ENCODE measurements around the gene TMC8.
"Not testable (repeated sequence)": the region's sequence is repeated elsewhere in the genome, so short reads cannot be mapped to it uniquely, and the experiment has no call there.

TMC8 gene

GRCh38 chr17:78163881-78164747, 33.5 kb downstream of the TMC8 start:
- no peak for DNase-seq

GRCh38 chr17:78164748-78165607, 34.4 kb downstream of the TMC8 start:
- DNase-seq = no peak

GRCh38 chr17:78166416-78166815, 35.8 kb downstream of the TMC8 start:
- DNase-seq = no peak

GRCh38 chr17:78168242-78168902, 37.8 kb downstream of the TMC8 start, which contains the start of gene SYNGR2:
SYNGR2 (plus strand) TSS chr17:78168581; CDS start chr17:78168617, 36 bp downstream.
- DNase-seq = peak; percentile 87

DNA sequence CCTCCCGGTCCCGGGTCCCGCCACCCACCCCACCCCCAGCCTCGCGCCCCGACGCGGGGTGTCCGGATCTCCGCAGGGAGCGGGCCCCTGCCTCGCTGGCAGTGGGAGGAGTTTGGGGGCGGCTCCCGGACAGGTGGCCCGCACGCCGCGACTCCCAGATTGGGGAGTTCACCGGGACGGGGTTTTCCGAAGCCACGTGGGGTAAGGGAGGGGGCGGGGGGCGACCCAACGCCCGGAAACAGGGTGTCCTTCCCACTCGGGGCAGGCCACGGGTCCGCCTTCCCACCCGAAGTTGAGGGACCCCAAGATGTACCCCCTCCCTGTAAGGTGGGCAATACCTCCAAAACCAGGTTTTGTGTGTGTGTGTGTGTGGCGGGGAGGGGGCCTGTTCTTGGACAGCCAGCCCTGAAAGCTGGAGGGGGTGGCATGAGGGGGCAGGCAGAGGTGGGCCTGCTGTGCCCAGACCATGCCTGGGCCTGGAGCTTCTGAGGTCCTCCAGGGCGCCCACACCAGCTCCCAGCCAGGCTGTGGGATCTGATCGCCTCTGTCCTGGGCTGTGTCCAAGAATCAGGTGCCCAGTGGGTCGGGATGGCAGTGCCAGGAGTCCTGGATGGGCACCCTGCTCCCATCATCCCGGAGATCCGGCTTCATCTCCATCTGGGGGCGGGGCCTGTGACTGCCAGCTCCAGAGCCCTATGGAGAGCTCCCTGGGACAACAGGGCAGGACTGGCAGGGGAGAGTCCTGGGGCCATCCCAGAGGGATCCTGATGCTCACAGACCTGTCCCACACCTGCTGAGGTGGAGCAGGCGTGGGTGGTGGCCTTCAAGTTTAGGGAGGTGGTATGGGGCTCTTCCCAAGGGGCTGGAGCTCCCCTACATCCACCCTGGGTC, 38.6 kb downstream of the TMC8 start:
- DNase-seq = peak; percentile 72

DNA sequence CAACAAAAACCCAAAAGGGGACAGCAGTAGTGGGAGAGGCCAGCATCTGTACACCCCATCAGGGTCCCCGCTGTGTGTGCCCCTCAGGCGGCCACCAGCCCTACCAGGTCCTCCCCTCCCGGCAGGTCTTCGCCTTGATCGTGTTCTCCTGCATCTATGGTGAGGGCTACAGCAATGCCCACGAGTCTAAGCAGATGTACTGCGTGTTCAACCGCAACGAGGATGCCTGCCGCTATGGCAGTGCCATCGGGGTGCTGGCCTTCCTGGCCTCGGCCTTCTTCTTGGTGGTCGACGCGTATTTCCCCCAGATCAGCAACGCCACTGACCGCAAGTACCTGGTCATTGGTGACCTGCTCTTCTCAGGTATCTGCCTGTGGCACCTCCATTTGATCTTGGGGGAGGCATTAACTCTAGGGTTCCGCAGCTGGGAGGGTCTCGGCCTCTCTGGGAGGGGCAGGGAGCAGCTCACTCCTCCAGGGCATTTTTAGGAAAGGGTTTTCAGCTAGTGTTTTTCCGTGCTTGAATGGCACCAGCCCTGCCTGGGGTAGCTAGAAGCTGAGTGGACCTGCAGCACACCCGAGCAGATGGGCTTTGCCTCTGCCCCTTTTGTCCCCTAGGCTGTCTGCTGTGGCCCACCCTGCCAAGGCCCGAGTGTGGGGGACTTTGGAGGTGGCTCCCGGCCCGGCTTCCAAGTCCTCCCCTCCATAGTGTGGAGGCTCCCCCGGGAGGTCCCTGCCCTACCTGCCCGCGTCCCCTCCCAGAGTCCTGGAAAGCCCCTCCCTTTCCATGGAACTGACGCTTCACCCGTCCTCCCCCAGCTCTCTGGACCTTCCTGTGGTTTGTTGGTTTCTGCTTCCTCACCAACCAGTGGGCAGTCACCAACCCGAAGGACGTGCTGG, 40.4 kb downstream of the TMC8 start:
- no peak for DNase-seq

GRCh38 chr17:78171591-78172248, 41.1 kb downstream of the TMC8 start:
- not testable (repeated sequence) for DNase-seq

- peak; percentile 66 for DNase-seq
Observed at GRCh38 chr17:78172249-78173051, 41.9 kb downstream of the TMC8 start.

DNA sequence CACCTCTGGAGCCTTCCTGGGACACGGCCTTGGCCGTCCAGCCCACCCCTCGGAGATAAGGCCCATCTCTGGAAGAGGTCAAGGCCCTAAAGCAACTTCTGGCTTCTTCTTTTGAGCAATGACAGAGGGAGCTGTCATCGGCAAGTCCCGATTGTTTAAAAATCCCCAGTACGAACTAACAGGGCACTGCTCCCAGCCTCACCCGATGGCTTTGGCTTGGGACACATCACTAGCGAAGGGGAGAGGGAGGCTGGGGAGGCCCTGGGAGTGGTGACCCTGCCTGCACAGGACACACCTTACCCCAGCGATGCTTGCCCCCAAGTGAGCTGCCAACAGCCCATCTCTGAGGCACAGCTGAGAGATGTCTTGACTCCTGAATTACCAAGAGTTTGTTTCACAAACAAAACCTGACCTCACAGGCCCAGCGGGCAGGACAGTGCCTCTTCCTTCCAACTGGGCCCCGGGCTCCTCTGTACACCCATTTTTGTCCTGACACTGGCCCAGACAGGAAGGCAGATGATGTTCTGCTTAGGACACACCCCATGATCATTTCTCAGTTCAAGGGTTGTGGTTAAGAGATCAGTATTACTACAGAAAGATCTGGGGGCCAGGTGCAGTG, 42.6 kb downstream of the TMC8 start:
- peak; percentile 51 for DNase-seq

GRCh38 chr17:78174346-78174869, 43.8 kb downstream of the TMC8 start:
- DNase-seq = peak; percentile 58

DNA sequence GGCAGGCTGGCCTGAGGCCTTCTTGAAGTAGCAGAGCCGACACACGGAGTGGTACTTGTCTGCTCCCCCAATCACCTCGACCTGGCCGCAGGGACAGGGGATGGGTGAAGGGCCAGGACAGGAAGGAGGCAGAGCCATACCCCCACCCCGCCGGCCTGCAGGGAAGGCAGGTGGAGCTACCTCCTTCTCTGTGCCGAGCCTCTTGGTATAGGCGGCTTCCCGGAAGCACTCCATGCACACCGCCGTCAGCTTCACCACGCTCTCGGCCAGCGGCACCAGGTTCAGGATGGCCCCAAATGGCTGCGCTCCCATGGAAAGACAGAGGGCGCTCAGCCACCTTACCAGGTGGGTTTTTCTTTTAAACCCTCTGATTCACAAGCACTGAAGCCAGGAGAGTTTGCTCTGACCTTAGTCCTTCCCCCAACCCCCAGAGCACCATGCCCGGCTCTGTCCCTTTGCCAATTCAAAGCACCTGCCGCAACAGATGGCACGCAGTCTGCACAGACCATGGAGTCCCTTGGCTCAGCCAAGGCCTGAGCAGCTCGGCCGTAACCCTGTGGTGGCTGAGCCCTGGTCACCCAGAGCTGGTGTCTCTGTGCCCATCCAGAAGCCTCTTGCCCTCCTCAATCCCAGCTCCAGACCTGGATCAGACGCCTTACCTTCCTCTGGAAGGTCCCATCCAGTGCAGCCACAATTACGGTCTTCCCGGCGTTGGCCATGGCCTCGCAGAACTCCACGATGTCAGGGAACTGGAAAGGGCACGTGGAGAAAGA, 44.5 kb downstream of the TMC8 start:
- DNase-seq = no peak

DNA sequence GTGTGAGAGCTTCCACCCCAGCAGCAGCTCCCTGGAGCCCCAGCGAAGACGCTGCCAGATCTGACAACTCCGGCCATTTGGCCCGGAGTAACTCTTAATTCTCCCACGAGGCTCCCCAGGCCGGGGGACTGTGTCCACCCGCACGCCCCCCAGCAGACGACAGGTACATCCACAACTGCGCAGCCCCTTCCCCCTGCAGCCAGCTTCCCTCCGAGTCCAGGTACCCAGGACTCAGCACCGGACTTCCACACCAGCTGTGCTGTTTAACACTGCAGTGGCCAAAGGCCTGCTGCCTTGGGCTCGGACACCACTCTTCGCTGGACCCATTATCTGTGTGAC, 45.0 kb downstream of the TMC8 start:
- DNase-seq = no peak

- peak; percentile 78 for DNase-seq
Observed at GRCh38 chr17:78176548-78177025, 46.0 kb downstream of the TMC8 start.

DNA sequence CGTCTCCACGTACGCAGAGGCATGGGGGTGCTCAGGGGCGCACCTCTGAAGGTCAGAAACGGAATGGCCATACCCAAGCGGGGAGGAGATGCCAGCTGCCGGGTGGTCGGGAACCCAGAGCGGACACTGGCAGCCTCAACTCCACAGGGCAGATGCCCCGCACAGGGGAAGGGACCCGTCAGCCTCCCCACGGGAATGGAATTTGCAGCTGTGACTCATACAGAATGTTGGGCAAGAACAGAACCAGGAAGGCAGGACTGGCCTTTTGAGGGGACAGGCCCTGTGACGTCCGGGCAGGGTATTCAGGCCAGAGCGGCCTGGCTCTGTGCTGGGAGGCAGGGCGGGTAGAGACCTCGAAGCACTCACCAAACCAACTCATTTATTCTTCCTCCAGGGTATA, 48.8 kb downstream of the TMC8 start:
- DNase-seq = peak; percentile 31

DNA sequence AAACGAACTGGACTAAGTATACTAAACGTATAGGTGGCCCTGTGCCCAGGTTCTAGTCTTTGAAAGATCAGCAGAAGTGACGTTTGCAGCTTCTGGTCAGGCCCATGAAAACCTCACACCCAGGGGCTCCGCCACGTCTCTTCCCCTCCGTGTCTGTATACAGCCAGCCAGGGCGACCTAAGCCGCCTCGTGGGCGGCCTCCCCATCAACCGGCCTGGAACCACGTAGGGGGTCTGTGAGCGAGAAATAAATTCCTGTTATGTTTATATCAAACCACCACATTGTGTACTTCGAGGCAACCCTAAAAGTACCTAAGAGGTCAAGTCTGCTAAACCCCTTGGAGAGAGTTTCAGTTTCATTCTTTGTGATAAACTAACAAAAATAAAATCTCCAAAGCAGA, 49.5 kb downstream of the TMC8 start:
- DNase-seq = no peak

DNA sequence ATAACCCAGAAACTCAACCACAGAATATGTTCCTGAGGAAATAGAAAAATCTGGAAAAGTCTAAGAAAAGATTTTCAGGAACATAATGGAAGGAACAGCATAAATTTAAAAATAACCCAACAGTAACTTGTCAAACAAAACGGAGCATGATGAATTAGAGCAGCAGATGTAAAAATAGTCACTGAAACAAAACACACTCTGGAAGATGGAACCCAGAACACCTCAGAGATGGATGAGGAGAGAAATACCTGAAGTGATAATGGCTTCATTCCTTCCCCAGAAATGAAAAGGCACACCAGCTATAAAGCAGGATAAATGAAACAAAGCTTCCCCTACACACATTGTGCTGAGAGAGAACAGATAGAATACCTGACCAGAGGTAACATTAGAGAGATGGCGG, 49.9 kb downstream of the TMC8 start:
- DNase-seq = no peak

DNA sequence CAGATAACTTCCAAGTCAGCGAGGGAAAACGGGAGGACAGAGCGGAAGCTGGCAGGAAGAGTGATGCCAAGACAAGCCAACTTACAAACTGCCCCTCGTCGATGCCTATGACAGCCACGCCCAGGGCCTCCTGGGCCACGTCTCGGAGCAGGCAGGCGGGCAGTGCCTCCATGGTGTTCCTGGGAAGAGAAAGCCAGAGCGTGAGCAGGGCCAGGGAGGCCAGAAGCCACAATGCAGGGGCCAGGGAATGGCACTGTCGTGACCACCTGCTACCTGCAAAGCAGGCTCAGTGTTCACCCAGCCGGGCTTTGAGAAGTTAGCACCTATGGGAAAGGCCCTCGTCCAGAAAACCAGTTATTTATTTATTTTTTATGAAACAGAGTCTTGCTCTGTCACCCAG, 51.9 kb downstream of the TMC8 start:
- no peak for DNase-seq

GRCh38 chr17:78183916-78184315, 53.3 kb downstream of the TMC8 start:
- DNase-seq = no peak
